ENCODE measurements around the gene SDK1.

GRCh38 chr7:4010923-4011656 is 710.0 kb downstream of the SDK1 start:
- TF ChIP-seq EP300 (IDR thresholded peaks at IDR 0.05) (no peak), CTCF (IDR thresholded peaks at IDR 0.05) (no peak)
